ENCODE measurements around the gene SLC22A12.
"Not testable (repeated sequence)": the region's sequence is repeated elsewhere in the genome, so short reads cannot be mapped to it uniquely, and the experiment has no call there.

Gene SLC22A12

DNA sequence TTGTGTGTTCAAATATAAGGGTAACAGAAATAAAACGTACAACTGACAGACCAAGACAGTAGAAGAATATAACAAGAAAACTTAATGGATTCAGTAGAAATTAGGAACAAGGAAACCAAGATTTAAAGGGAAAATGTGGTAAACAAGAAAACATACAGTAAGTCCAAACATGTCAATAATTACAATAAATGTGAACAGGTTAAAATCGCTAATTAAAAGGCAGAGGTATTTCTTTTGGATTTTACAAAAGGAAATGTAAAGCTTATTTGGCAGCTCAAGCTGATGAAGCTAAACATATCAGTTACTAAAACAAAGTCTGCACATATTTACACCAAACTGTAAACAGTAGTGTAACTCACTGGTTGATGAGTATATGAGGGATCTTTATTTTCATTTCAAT is 2.3 kb upstream of the SLC22A12 start:
- DNase-seq (ENCODE audit: low spot score), result no peak

DNA sequence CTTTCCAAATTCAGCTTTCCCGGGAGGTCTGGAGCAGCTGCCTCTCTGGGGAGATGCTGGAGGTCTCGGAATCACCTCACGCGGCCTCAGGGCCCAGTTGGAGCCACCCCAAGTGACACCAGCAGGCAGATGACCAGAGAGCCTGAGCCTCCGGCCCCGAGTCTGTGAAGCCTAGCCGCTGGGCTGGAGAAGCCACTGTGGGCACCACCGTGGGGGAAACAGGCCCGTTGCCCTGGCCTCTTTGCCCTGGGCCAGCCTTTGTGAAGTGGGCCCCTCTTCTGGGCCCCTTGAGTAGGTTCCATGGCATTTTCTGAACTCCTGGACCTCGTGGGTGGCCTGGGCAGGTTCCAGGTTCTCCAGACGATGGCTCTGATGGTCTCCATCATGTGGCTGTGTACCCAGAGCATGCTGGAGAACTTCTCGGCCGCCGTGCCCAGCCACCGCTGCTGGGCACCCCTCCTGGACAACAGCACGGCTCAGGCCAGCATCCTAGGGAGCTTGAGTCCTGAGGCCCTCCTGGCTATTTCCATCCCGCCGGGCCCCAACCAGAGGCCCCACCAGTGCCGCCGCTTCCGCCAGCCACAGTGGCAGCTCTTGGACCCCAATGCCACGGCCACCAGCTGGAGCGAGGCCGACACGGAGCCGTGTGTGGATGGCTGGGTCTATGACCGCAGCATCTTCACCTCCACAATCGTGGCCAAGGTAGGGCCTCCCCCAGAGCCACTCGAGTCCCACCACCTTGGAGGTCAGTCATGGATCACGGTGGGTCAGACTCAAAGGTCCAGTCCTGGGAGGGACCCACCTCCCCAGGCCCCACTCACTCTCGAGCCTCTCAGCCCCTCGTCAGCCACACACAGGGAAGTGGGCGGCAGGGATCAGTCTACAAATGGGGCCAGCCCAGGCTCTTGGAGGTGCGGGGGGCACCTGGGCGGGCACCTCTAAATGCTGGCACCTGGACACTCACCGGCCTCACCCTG is 525 bp downstream of the SLC22A12 start:
- DNase-seq (ENCODE audit: low spot score), result no peak

- DNase-seq (ENCODE audit: low spot score), result no peak
Observed at GRCh38 chr11:64592234-64592615, 1.2 kb downstream of the SLC22A12 start.

GRCh38 chr11:64592656-64593055 is 1.6 kb downstream of the SLC22A12 start:
- no peak for DNase-seq (ENCODE audit: low spot score)

GRCh38 chr11:64593156-64594105 is 2.4 kb downstream of the SLC22A12 start:
- no peak for DNase-seq (ENCODE audit: low spot score)

GRCh38 chr11:64594159-64594939 is 3.3 kb downstream of the SLC22A12 start:
- DNase-seq (ENCODE audit: low spot score), result no peak

DNA sequence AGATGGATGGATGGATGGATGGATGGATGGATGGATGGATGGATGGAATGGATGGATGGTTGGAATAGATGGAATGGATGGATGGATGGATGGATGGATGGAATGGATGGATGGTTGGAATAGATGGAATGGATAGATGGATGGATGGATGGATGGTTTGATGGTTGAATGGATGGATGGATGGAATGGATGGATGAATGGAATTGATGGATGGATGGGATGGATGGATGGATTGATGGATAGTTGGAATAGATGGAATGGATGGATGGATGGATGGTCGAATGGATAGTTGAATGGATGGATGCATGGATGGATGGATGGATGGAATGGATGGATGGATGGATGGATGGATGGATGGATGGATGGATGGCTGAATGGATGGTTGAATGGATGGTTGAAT is 4.9 kb downstream of the SLC22A12 start:
- not testable (repeated sequence) for DNase-seq (ENCODE audit: low spot score)

- DNase-seq (ENCODE audit: low spot score), result no peak
Observed at GRCh38 chr11:64597671-64598101, 6.7 kb downstream of the SLC22A12 start.

DNA sequence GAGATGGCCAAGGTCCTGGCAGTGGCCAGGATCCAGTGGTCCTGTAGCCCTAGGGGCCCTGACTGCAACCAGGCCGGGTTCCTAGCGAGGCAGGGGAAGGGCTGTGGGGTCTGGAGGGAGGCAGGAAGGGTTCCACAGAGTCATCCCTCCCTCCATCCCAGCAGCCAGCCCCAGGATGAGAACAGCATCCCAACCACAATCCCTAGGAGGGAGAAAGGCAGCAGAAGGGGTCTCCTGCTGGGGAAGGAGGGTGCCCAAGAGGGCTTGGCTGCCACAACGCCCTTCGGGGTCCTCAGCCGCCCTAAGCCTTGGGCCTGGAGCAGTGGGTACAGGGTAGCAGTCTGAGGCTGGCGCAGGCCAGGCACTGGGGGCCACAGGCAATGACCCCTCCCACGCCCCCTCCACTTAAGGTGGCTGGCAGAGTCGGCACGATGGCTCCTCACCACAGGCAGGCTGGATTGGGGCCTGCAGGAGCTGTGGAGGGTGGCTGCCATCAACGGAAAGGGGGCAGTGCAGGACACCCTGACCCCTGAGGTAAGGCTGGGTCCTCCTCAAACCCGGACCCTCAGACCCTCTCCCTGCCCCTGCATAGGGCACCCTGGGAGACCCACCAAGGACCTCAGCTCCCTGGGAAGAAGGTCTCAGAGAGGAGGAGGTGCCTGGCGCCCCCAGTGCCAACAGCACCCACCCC is 7.2 kb downstream of the SLC22A12 start:
- no peak for DNase-seq (ENCODE audit: low spot score)

DNA sequence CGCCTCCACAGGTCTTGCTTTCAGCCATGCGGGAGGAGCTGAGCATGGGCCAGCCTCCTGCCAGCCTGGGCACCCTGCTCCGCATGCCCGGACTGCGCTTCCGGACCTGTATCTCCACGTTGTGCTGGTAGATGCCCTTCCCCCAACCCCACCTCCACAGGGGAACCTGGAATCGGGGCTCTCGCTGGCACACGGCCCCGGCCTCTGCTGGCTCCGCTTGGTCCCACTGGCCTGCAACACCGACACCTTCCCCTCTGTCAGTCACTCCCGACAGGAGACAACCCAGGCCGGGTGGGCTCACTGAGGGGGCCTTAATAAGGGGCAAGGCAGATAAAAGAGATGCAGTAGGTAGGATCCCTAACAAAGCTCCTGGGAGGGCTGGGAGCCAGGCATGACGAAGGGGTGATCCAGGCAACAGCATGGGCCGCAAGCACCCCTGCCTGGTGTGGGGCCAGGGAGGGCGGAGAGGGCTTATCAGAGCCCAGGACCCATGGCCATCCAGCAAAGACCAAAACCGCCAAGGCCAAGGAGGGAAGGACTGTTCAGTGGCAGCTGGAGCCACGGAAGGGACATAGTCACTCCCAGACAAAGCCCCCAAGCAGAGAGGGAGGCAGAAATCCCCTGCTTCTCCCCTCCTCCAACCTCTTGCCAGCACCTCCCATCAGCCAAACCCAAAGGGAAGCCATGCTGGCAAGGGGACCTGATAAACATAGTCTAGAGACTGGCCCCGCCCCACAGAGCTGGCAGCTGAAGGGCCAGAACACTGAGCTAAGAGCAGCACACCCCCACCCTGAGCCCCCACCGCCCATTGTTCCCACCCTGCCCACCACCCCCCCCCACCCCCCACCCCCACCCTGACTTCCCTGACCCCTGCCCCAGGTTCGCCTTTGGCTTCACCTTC is 8.0 kb downstream of the SLC22A12 start:
- DNase-seq (ENCODE audit: low spot score), result no peak

GRCh38 chr11:64599698-64600211 is 8.7 kb downstream of the SLC22A12 start:
- DNase-seq (ENCODE audit: low spot score), result no peak

DNA sequence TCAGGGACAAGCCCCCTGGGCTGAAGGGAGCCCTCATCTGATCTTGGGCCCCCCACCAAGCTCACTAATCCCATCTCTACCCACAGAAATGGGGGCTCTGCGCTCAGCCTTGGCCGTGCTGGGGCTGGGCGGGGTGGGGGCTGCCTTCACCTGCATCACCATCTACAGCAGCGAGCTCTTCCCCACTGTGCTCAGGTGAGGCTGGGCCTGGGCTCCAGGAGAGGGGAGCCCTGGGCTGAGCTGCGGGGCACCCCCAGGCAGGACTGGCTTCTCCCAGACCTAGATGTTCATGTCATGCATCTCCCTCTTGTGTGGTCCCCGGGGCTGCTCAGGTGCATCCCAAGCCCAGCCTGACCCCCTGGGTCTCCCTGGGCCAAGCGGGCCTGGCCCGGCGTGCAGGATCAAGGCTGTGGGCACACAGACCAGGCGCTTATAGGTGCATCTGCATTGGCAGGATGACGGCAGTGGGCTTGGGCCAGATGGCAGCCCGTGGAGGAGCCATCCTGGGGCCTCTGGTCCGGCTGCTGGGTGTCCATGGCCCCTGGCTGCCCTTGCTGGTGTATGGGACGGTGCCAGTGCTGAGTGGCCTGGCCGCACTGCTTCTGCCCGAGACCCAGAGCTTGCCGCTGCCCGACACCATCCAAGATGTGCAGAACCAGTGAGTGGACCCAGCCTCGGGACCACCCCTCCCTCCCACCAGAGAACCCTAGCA is 9.4 kb downstream of the SLC22A12 start:
- DNase-seq (ENCODE audit: low spot score), result no peak

- DNase-seq (ENCODE audit: low spot score), result no peak
Observed at GRCh38 chr11:64601605-64602465, 10.8 kb downstream of the SLC22A12 start.

GRCh38 chr11:64602466-64603070 is 11.5 kb downstream of the SLC22A12 start:
- no peak for DNase-seq (ENCODE audit: low spot score)

GRCh38 chr11:64603411-64604110 is 12.5 kb downstream of the SLC22A12 start:
- DNase-seq (ENCODE audit: low spot score), result no peak

GRCh38 chr11:64604458-64605243 is 13.6 kb downstream of the SLC22A12 start:
- DNase-seq (ENCODE audit: low spot score), result no peak

- DNase-seq (ENCODE audit: low spot score), result no peak
Observed at GRCh38 chr11:64605244-64605560, 14.2 kb downstream of the SLC22A12 start.
